HG03175 (cell line): ENCODE measurements around the gene ICOS.
"Not testable (repeated sequence)": the region's sequence is repeated elsewhere in the genome, so short reads cannot be mapped to it uniquely, and the experiment has no call there.

Experiments
- ATAC-seq: cut with Tn5 transposase; IDR thresholded peaks from one replicate; pipeline ENCODE4 v1.9.1; 2021; ENCODE audit warnings: mild to moderate bottlenecking, moderate library complexity; ENCODE audit not compliant: unreplicated experiment

Gene ICOS

GRCh38 chr2:203972066-203972465, 35.5 kb downstream of the ICOS start:
- peak; percentile 62 for ATAC-seq

- peak; percentile 77 for ATAC-seq
Observed at GRCh38 chr2:203973000-203973399, 36.4 kb downstream of the ICOS start.

- peak; percentile 36 for ATAC-seq
Observed at GRCh38 chr2:203973676-203974075, 37.1 kb downstream of the ICOS start.

- ATAC-seq = no peak
Observed at GRCh38 chr2:203975912-203976311, 39.3 kb downstream of the ICOS start.

GRCh38 chr2:203982276-203982675, 45.7 kb downstream of the ICOS start:
- no peak for ATAC-seq

- ATAC-seq = no peak
Observed at GRCh38 chr2:203983064-203983715, 46.6 kb downstream of the ICOS start.

GRCh38 chr2:203985978-203986377, 49.4 kb downstream of the ICOS start:
- ATAC-seq = not testable (repeated sequence)

- no peak for ATAC-seq
Observed at GRCh38 chr2:203987959-203988358, 51.4 kb downstream of the ICOS start.

GRCh38 chr2:203988500-203989260, 52.1 kb downstream of the ICOS start:
- no peak for ATAC-seq

- no peak for ATAC-seq
Observed at GRCh38 chr2:203989521-203989920, 53.0 kb downstream of the ICOS start.

GRCh38 chr2:203992509-203992908, 55.9 kb downstream of the ICOS start:
- no peak for ATAC-seq

GRCh38 chr2:203993011-203993410, 56.4 kb downstream of the ICOS start:
- no peak for ATAC-seq

- ATAC-seq = peak; percentile 51
Observed at GRCh38 chr2:203993560-203993959, 57.0 kb downstream of the ICOS start.

- ATAC-seq = peak; percentile 70
Observed at GRCh38 chr2:203994735-203995134, 58.2 kb downstream of the ICOS start.

GRCh38 chr2:203996692-203997091, 60.1 kb downstream of the ICOS start:
- ATAC-seq = no peak

GRCh38 chr2:203997481-203997880, 60.9 kb downstream of the ICOS start:
- ATAC-seq = peak; percentile 52

GRCh38 chr2:203997980-203998809, 61.6 kb downstream of the ICOS start:
- ATAC-seq = no peak

- ATAC-seq = no peak
Observed at GRCh38 chr2:203999835-204000234, 63.3 kb downstream of the ICOS start.

GRCh38 chr2:204000446-204000845, 63.9 kb downstream of the ICOS start:
- ATAC-seq = no peak

- no peak for ATAC-seq
Observed at GRCh38 chr2:204003276-204003990, 66.9 kb downstream of the ICOS start.

GRCh38 chr2:204004912-204005311, 68.3 kb downstream of the ICOS start:
- ATAC-seq = peak; percentile 42
